DOHH2 (cell line): ENCODE data around the gene ABCA2.

Experiments
- H3F3A ChIP-seq: fragments of 200-600 bp; sonication (generic), shearing (Covaris generic); 2 replicates; pipeline ENCODE4 v1.6.0; 2016; ENCODE audit warnings: antibody characterized with exemption, mild to moderate bottlenecking; ENCODE audit not compliant: control insufficient read depth, insufficient read depth
- H3K27ac ChIP-seq: fragments of 200-600 bp; sonication (generic); 2 replicates; pipeline ENCODE4 v1.5.1; 2014; ENCODE audit warnings: low read depth, mild to moderate bottlenecking, low read length, moderate library complexity
- H3K27me3 ChIP-seq: fragments of 200-600 bp; sonication (generic); 2 replicates; pipeline ENCODE4 v1.6.1; 2014; ENCODE audit warnings: mild to moderate bottlenecking, low read length, mixed read lengths; ENCODE audit not compliant: control insufficient read depth
- H3K36me3 ChIP-seq: fragments of 200-600 bp; sonication (generic); 2 replicates; pipeline ENCODE4 v1.6.1; 2014; ENCODE audit warnings: mild to moderate bottlenecking, low read length, moderate library complexity, mixed read lengths; ENCODE audit not compliant: control insufficient read depth
- H3K4me1 ChIP-seq: fragments of 200-600 bp; sonication (generic); 2 replicates; pipeline ENCODE4 v1.6.1; 2014; ENCODE audit warnings: mild to moderate bottlenecking, low read length, mixed read lengths; ENCODE audit not compliant: control insufficient read depth
- H3K4me2 ChIP-seq: fragments of 200-600 bp; sonication (generic); 2 replicates; pipeline ENCODE4 v1.6.0; 2014; ENCODE audit warnings: mild to moderate bottlenecking, low read length, moderate library complexity
- H3K4me3 ChIP-seq: fragments of 200-600 bp; sonication (generic); 2 replicates; pipeline ENCODE4 v1.5.1; 2014; ENCODE audit warnings: mild to moderate bottlenecking, low read length, mixed read lengths
- H3K79me2 ChIP-seq: fragments of 200-600 bp; sonication (generic); 2 replicates; pipeline ENCODE4 v1.6.1; 2014; ENCODE audit warnings: mild to moderate bottlenecking, low read length, mixed read lengths; ENCODE audit not compliant: control insufficient read depth
- H3K9me2 ChIP-seq: fragments of 200-600 bp; sonication (generic); replicated peaks from 2 replicates; pipeline ENCODE4 v1.6.1; 2014; ENCODE audit warnings: mild to moderate bottlenecking, low read length, mixed read lengths; ENCODE audit not compliant: control insufficient read depth
- H3K9me3 ChIP-seq: fragments of 200-600 bp; sonication (generic); 2 replicates; pipeline ENCODE4 v1.6.1; 2014; ENCODE audit warnings: antibody characterized with exemption, low read length, mixed read lengths; ENCODE audit not compliant: control insufficient read depth, insufficient read depth
- H4K20me1 ChIP-seq: fragments of 200-600 bp; sonication (generic); 2 replicates; pipeline ENCODE4 v1.6.0; 2014; ENCODE audit warnings: low read depth, mild to moderate bottlenecking, antibody characterized with exemption, low read length, moderate library complexity; ENCODE audit not compliant: control insufficient read depth, insufficient read depth
- EZH2phosphoT487 ChIP-seq: fragments of 200-600 bp; sonication (generic); IDR thresholded peaks from 2 replicates; pipeline ENCODE4 v1.6.1; 2017; ENCODE audit warnings: borderline replicate concordance, mild to moderate bottlenecking, antibody characterized with exemption, low read length, moderate library complexity, mixed read lengths
- TF ChIP-seq, protein P1 (sequence below): fragments of 200-600 bp; sonication (generic); IDR thresholded peaks from one replicate; pipeline ENCODE4 v1.5.1; 2014; ENCODE audit warnings: antibody characterized with exemption, mild to moderate bottlenecking, low read depth, low read length; ENCODE audit not compliant: poor library complexity, severe bottlenecking

The ABCA2 gene

DNA sequence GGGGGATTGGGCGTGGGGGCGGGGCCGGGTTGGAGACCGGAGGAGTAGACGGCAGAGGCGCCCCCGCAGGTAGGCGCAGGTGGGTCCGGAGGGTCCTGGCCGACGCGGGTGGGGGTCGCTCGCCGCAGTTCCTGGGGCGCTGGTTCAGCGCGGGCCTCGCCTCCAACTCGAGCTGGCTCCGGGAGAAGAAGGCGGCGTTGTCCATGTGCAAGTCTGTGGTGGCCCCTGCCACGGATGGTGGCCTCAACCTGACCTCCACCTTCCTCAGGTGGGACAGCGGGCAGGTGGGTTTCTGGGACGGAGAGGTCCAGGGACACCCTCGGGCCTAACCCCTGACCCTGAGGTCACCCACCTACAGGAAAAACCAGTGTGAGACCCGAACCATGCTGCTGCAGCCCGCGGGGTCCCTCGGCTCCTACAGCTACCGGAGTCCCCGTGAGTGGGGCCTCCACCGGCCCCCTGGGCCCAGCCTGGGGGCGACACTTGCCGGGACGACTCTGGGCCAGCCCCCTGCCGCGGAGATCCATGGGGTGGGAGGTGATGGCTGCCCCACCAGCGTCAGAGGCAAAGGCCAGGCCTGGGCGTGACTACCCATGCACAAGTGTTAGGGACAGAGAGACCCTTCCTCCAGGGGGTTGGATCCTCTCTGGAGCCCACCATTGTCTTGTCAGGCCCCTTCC, 49.0 kb downstream of the ABCA2 start:
- H3K4me3 ChIP-seq, result no peak overlapping the region
- H3F3A ChIP-seq, result no peaks in the 10 kb centered on the region
- H3K9me3 ChIP-seq, result no peaks in the 10 kb centered on the region
- H3K4me1 ChIP-seq, result no peaks in the 10 kb centered on the region
- H3K27ac ChIP-seq, result no peak overlapping the region
- H3K9me2 ChIP-seq, result no peaks in the 10 kb centered on the region
- TF ChIP-seq EZH2phosphoT487, result no peak
- TF ChIP-seq, protein P1, sequence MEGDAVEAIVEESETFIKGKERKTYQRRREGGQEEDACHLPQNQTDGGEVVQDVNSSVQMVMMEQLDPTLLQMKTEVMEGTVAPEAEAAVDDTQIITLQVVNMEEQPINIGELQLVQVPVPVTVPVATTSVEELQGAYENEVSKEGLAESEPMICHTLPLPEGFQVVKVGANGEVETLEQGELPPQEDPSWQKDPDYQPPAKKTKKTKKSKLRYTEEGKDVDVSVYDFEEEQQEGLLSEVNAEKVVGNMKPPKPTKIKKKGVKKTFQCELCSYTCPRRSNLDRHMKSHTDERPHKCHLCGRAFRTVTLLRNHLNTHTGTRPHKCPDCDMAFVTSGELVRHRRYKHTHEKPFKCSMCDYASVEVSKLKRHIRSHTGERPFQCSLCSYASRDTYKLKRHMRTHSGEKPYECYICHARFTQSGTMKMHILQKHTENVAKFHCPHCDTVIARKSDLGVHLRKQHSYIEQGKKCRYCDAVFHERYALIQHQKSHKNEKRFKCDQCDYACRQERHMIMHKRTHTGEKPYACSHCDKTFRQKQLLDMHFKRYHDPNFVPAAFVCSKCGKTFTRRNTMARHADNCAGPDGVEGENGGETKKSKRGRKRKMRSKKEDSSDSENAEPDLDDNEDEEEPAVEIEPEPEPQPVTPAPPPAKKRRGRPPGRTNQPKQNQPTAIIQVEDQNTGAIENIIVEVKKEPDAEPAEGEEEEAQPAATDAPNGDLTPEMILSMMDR, result no peak
- H3K4me2 ChIP-seq, result no peak overlapping the region
- H4K20me1 ChIP-seq, result no peaks in the 10 kb centered on the region
- H3K36me3 ChIP-seq, result no peaks in the 10 kb centered on the region
- H3K79me2 ChIP-seq, result no peaks in the 10 kb centered on the region
- H3K27me3 ChIP-seq, result peaks cover 7% of the 10 kb centered on the region; the same call in 1 of the 2 replicates

DNA sequence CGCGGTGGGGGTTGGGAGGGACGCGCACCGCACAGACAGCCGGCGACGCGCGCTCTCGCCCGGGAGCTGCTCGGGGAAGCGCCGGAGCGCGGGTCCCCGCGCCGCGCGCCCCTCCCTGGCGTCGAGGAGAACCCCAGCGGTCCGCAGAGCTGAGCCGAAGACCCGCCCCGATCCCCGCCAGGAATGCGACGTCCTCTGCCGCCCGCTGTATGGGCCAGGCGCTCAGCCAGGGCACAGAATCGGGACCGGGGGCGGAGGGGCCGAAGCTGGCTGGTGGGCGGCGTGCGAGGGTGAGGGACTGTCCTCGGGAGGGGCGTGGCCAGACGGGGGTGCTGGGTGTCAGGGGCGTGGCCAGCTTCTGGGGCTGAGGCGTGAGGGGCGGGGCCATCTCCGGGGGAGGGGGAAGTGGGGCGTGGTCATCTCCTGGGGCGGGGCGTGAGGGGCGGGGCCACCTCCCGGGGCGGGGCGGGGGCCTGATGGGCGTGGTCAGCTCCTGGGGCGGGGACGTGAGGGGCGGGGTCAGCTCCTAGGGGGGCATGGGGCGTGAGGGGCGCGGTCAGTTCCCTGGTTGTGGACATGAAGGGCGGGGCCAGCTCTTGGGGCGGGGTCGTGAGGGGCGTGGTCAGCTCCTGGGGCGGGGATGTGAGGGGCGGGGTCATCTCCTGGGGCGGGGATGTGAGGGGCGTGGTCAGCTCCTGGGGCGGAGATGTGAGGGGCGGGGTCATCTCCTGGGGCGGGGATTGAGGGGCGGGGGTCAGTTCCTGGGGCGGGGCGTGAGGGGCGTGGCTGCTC, 49.8 kb downstream of the ABCA2 start:
- H3F3A ChIP-seq, result no peaks in the 10 kb centered on the region
- H3K36me3 ChIP-seq, result no peaks in the 10 kb centered on the region
- TF ChIP-seq EZH2phosphoT487, result no peak
- TF ChIP-seq, protein P1, result no peak
- H3K9me3 ChIP-seq, result no peaks in the 10 kb centered on the region
- no peaks in the 10 kb centered on the region for H3K27me3 ChIP-seq
- no peak overlapping the region for H3K27ac ChIP-seq
- no peak overlapping the region for H3K4me2 ChIP-seq
- H3K79me2 ChIP-seq, result no peaks in the 10 kb centered on the region
- H3K4me3 ChIP-seq, result no peak overlapping the region
- no peaks in the 10 kb centered on the region for H4K20me1 ChIP-seq
- no peaks in the 10 kb centered on the region for H3K9me2 ChIP-seq
- no peaks in the 10 kb centered on the region for H3K4me1 ChIP-seq

DNA sequence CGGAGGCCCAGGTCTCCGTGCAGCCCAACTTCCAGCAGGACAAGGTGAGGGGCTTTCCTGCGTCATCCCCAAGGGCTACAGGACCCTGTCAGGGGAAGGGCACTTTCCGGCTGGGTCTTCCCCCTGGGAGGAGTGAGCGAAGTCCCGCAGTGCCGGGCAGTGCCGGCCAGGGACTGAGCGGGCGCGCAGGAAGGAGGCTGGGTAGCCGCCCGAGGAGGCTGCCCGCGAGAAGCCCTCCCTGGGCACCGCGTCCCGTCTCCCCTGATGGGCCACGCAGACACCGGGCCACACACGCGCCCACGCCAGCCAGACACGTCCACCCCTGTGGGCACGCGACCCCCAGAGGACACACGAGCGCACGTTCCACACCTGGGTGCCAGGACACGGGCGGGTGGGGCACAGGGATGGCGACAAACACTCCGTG, 50.4 kb downstream of the ABCA2 start:
- H3F3A ChIP-seq, result no peaks in the 10 kb centered on the region
- no peaks in the 10 kb centered on the region for H3K27me3 ChIP-seq
- no peaks in the 10 kb centered on the region for H3K79me2 ChIP-seq
- no peaks in the 10 kb centered on the region for H3K9me2 ChIP-seq
- H3K4me3 ChIP-seq, result no peak overlapping the region
- no peaks in the 10 kb centered on the region for H4K20me1 ChIP-seq
- H3K4me1 ChIP-seq, result no peaks in the 10 kb centered on the region
- H3K36me3 ChIP-seq, result no peaks in the 10 kb centered on the region
- no peak for TF ChIP-seq EZH2phosphoT487
- TF ChIP-seq, protein P1, result no peak
- no peak overlapping the region for H3K4me2 ChIP-seq
- no peaks in the 10 kb centered on the region for H3K9me3 ChIP-seq
- no peak overlapping the region for H3K27ac ChIP-seq
